ENCODE results near the gene LMNTD1.

The LMNTD1 gene

GRCh38 chr12:25497021-25497420, 56.1 kb downstream of the LMNTD1 start:
- TF ChIP-seq TCF12 (IDR thresholded peaks at IDR 0.05; ENCODE audit: low read depth): no peak
- TF ChIP-seq RAD21 (IDR thresholded peaks at IDR 0.05; ENCODE audit: low read depth): no peak
- TF ChIP-seq CEBPB (IDR thresholded peaks at IDR 0.05): no peak
- TF ChIP-seq TEAD4 (IDR thresholded peaks at IDR 0.05): no peak
- TF ChIP-seq MAX (IDR thresholded peaks at IDR 0.05): no peak
- no peak for TF ChIP-seq EGR1 (IDR thresholded peaks at IDR 0.05)
- TF ChIP-seq TAF1 (IDR thresholded peaks at IDR 0.05; ENCODE audit: low read depth): no peak
- TF ChIP-seq USF1 (IDR thresholded peaks at IDR 0.05): no peak
- no peak for TF ChIP-seq ZBTB7A (IDR thresholded peaks at IDR 0.05; ENCODE audit: low read depth)
- no peak for TF ChIP-seq CREB1 (IDR thresholded peaks at IDR 0.05; ENCODE audit: low read depth)
- TF ChIP-seq EP300 (IDR thresholded peaks at IDR 0.05; ENCODE audit: borderline replicate concordance): no peak
- no peak for TF ChIP-seq YY1 (IDR thresholded peaks at IDR 0.05; ENCODE audit: low read depth)
- TF ChIP-seq REST (IDR thresholded peaks at IDR 0.05; ENCODE audit: low read depth): no peak
- TF ChIP-seq NFIC (IDR thresholded peaks at IDR 0.05): no peak
- no peak for TF ChIP-seq FOXM1 (IDR thresholded peaks at IDR 0.05; ENCODE audit: borderline replicate concordance, low read depth)

GRCh38 chr12:25496098-25496587, 56.9 kb downstream of the LMNTD1 start:
- no peak for TF ChIP-seq REST (IDR thresholded peaks at IDR 0.05; ENCODE audit: low read depth)
- no peak for TF ChIP-seq TCF12 (IDR thresholded peaks at IDR 0.05; ENCODE audit: low read depth)
- no peak for TF ChIP-seq EP300 (IDR thresholded peaks at IDR 0.05; ENCODE audit: borderline replicate concordance)
- TF ChIP-seq EGR1 (IDR thresholded peaks at IDR 0.05): no peak
- TF ChIP-seq TAF1 (IDR thresholded peaks at IDR 0.05; ENCODE audit: low read depth): no peak
- TF ChIP-seq CREB1 (IDR thresholded peaks at IDR 0.05; ENCODE audit: low read depth): no peak
- no peak for TF ChIP-seq NFIC (IDR thresholded peaks at IDR 0.05)
- no peak for TF ChIP-seq CEBPB (IDR thresholded peaks at IDR 0.05)
- TF ChIP-seq RAD21 (IDR thresholded peaks at IDR 0.05; ENCODE audit: low read depth): no peak
- no peak for TF ChIP-seq YY1 (IDR thresholded peaks at IDR 0.05; ENCODE audit: low read depth)
- no peak for TF ChIP-seq ZBTB7A (IDR thresholded peaks at IDR 0.05; ENCODE audit: low read depth)
- TF ChIP-seq MAX (IDR thresholded peaks at IDR 0.05): no peak
- no peak for TF ChIP-seq USF1 (IDR thresholded peaks at IDR 0.05)
- no peak for TF ChIP-seq TEAD4 (IDR thresholded peaks at IDR 0.05)
- no peak for TF ChIP-seq FOXM1 (IDR thresholded peaks at IDR 0.05; ENCODE audit: borderline replicate concordance, low read depth)

GRCh38 chr12:25495331-25496097, 57.6 kb downstream of the LMNTD1 start:
- TF ChIP-seq EGR1 (IDR thresholded peaks at IDR 0.05) (no peak), MAX (IDR thresholded peaks at IDR 0.05) (no peak), TEAD4 (IDR thresholded peaks at IDR 0.05) (peak; percentile 66), FOXM1 (IDR thresholded peaks at IDR 0.05; ENCODE audit: borderline replicate concordance, low read depth) (no peak)

DNA sequence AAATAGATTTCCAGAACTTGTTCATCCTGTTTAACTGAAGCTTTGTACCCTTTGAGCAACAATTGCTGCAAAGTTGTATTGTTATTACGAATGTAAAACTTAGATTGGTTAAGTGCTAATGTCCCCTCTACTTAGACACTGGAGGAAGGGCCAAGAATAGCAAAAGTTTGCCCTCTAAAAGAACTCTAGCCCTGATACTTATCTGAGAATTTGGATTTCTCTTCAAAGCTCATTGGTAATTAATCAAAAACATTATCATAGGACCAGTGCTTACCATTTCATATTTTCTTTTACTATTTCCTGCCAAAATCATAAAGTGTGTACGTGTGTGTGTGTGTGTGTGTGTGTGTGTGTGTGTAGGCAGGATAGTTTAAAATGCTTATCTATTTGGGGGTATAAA, 58.2 kb downstream of the LMNTD1 start:
- TF ChIP-seq TCF12 (IDR thresholded peaks at IDR 0.05; ENCODE audit: low read depth): no peak
- TF ChIP-seq MAX (IDR thresholded peaks at IDR 0.05): no peak
- TF ChIP-seq EP300 (IDR thresholded peaks at IDR 0.05; ENCODE audit: borderline replicate concordance): no peak
- TF ChIP-seq RAD21 (IDR thresholded peaks at IDR 0.05; ENCODE audit: low read depth): no peak
- TF ChIP-seq CEBPB (IDR thresholded peaks at IDR 0.05): no peak
- no peak for TF ChIP-seq CREB1 (IDR thresholded peaks at IDR 0.05; ENCODE audit: low read depth)
- TF ChIP-seq NFIC (IDR thresholded peaks at IDR 0.05): no peak
- TF ChIP-seq USF1 (IDR thresholded peaks at IDR 0.05): no peak
- no peak for TF ChIP-seq YY1 (IDR thresholded peaks at IDR 0.05; ENCODE audit: low read depth)
- no peak for TF ChIP-seq EGR1 (IDR thresholded peaks at IDR 0.05)
- no peak for TF ChIP-seq TAF1 (IDR thresholded peaks at IDR 0.05; ENCODE audit: low read depth)
- TF ChIP-seq TEAD4 (IDR thresholded peaks at IDR 0.05): no peak
- no peak for TF ChIP-seq REST (IDR thresholded peaks at IDR 0.05; ENCODE audit: low read depth)
- TF ChIP-seq ZBTB7A (IDR thresholded peaks at IDR 0.05; ENCODE audit: low read depth): no peak
- no peak for TF ChIP-seq FOXM1 (IDR thresholded peaks at IDR 0.05; ENCODE audit: borderline replicate concordance, low read depth)
